Type B pancreatic cell (in vitro differentiated cells): ENCODE data around the gene CACNB1. TPM values are rescaled to one million over a fixed set of nuclear protein-coding genes. Genes with fewer than 3 reads are reported as not detected.

Experiments used
- DNase-seq: peaks from one replicate; pipeline ENCODE4 v3.0.0; 2021; ENCODE audit warnings: mixed read lengths; ENCODE audit not compliant: unreplicated experiment; ENCODE audit errors: extremely low spot score
- H3K27ac Mint-ChIP-seq: 2 replicates; pipeline ENCODE4 v1.8.0; 2021; ENCODE audit warnings: mild to moderate bottlenecking, mixed read lengths
- H3K27me3 Mint-ChIP-seq: 2 replicates; pipeline ENCODE4 v1.8.0; 2021; ENCODE audit warnings: mixed read lengths
- H3K36me3 Mint-ChIP-seq: 2 replicates; pipeline ENCODE4 v1.8.0; 2021; ENCODE audit warnings: mixed read lengths
- H3K4me1 Mint-ChIP-seq: one replicate; pipeline ENCODE4 v1.8.0; 2021; ENCODE audit warnings: mixed read lengths; ENCODE audit not compliant: unreplicated experiment
- H3K4me3 Mint-ChIP-seq: 2 replicates; pipeline ENCODE4 v1.8.0; 2021; ENCODE audit warnings: mild to moderate bottlenecking, mixed read lengths
- H3K9me3 Mint-ChIP-seq: 2 replicates; pipeline ENCODE4 v1.8.0; 2021; ENCODE audit warnings: mixed read lengths
- CTCF ChIP-seq: fragments of 200-600 bp; sonication (generic); conservative IDR thresholded peaks from 2 replicates; pipeline ENCODE4 v1.5.0; 2021; ENCODE audit warnings: antibody characterized with exemption, mild to moderate bottlenecking
- total RNA-seq: library from RNA; stranded (reverse); gene quantifications from 2 replicates; pipeline ENCODE4 v1.2.1, GENCODE V29; 2021; ENCODE audit warnings: low replicate concordance

The CACNB1 gene
- total RNA-seq, 1 donor from 2014 or later: 9.5 TPM

DNA sequence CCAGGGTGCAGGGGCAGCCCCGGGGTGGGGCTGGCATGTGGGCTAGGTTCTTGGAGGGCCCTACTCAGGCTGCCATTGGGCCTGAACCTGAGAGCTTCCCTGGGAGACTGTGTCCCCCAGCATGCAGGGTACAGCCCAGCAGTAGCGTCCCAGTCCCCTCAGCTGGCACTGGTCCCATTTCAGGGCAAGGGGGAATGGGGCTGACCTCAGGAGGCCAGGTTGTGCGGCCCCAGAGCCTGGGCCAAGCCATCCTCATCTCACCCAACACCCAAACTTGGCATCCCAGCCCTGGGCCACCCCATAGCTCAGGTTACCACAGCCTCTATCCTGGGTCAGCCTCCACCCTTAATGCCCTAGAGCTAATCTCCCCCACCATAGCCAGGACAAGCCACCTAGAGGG, 52.3 kb downstream of the CACNB1 start:
- Mint-ChIP-seq H3K9me3 (peaks cover 4% of the 10 kb centered on the region), H3K4me3 (no peak overlapping the region), H3K27me3 (peaks cover 24% of the 10 kb centered on the region), H3K27ac (no peak overlapping the region), H3K36me3 (no peaks in the 10 kb centered on the region), H3K4me1 (peaks cover 12% of the 10 kb centered on the region)
- no peak for TF ChIP-seq CTCF
- DNase-seq: no peak

GRCh38 chr17:39144416-39144840, 53.0 kb downstream of the CACNB1 start:
- H3K36me3 Mint-ChIP-seq: no peaks in the 10 kb centered on the region
- peaks cover 4% of the 10 kb centered on the region for H3K9me3 Mint-ChIP-seq
- DNase-seq: no peak
- no peak overlapping the region for H3K27ac Mint-ChIP-seq
- peaks cover 17% of the 10 kb centered on the region for H3K27me3 Mint-ChIP-seq
- TF ChIP-seq CTCF: no peak
- H3K4me3 Mint-ChIP-seq: no peak overlapping the region
- peaks cover 12% of the 10 kb centered on the region for H3K4me1 Mint-ChIP-seq

GRCh38 chr17:39143552-39144093, 53.8 kb downstream of the CACNB1 start:
- Mint-ChIP-seq H3K9me3 (peaks cover 4% of the 10 kb centered on the region), H3K27me3 (peaks cover 10% of the 10 kb centered on the region), H3K4me3 (no peak overlapping the region), H3K36me3 (no peaks in the 10 kb centered on the region), H3K4me1 (peaks cover 12% of the 10 kb centered on the region), H3K27ac (no peak overlapping the region)
- DNase-seq: no peak
- no peak for TF ChIP-seq CTCF

- Mint-ChIP-seq H3K9me3 (peaks cover 4% of the 10 kb centered on the region), H3K4me1 (peaks cover 16% of the 10 kb centered on the region), H3K27me3 (peaks cover 4% of the 10 kb centered on the region), H3K36me3 (no peaks in the 10 kb centered on the region), H3K27ac (no peak overlapping the region), H3K4me3 (no peak overlapping the region)
- DNase-seq: no peak
- no peak for TF ChIP-seq CTCF
These were observed 55.4 kb downstream of the CACNB1 start for GRCh38 chr17:39141915-39142664.

DNA sequence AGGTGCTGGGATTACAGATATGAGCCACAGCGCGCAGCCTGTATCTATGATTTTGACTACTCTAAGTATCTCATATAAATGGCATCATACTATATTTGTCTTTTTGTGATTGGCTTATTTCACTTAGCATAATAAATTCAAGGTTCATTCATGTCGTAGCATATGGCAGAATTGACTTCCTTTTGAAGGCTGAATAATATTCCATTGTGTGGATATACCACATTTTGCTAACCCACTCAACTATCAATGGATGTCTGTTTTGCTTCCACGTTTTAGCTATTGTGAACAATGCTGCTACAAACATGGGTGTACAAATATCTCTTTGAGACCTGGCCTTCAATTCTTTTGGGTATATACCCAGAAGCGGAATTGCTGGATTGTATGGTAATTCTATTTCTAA, 56.2 kb downstream of the CACNB1 start:
- TF ChIP-seq CTCF: no peak
- H3K9me3 Mint-ChIP-seq: peaks cover 4% of the 10 kb centered on the region
- H3K4me1 Mint-ChIP-seq: peaks cover 16% of the 10 kb centered on the region
- no peak overlapping the region for H3K4me3 Mint-ChIP-seq
- peaks cover 10% of the 10 kb centered on the region for H3K27me3 Mint-ChIP-seq
- no peaks in the 10 kb centered on the region for H3K36me3 Mint-ChIP-seq
- H3K27ac Mint-ChIP-seq: no peak overlapping the region
- DNase-seq: no peak
